Osteocyte (in vitro differentiated cells): Measurements from ENCODE around the gene PPP1R1B. TPM values are rescaled to one million over a fixed set of nuclear protein-coding genes. Genes with fewer than 3 reads are reported as not detected.

Experiments used
- DNase-seq: peaks from one replicate; pipeline ENCODE4 v3.0.0; 2021; ENCODE audit warnings: mixed read lengths; ENCODE audit not compliant: unreplicated experiment; ENCODE audit errors: extremely low spot score
- H3K27ac Mint-ChIP-seq: one replicate; pipeline ENCODE4 v1.8.0; 2021; ENCODE audit warnings: mild to moderate bottlenecking, mixed read lengths; ENCODE audit not compliant: unreplicated experiment
- H3K27me3 Mint-ChIP-seq: one replicate; pipeline ENCODE4 v1.8.0; 2021; ENCODE audit warnings: mixed read lengths; ENCODE audit not compliant: unreplicated experiment
- H3K36me3 Mint-ChIP-seq: one replicate; pipeline ENCODE4 v1.8.0; 2021; ENCODE audit warnings: mixed read lengths; ENCODE audit not compliant: unreplicated experiment
- H3K4me1 Mint-ChIP-seq: one replicate; pipeline ENCODE4 v1.8.0; 2021; ENCODE audit warnings: mixed read lengths; ENCODE audit not compliant: unreplicated experiment
- H3K4me3 Mint-ChIP-seq: one replicate; pipeline ENCODE4 v1.8.0; 2021; ENCODE audit warnings: mild to moderate bottlenecking, moderate library complexity, mixed read lengths; ENCODE audit not compliant: unreplicated experiment
- H3K9me3 Mint-ChIP-seq: one replicate; pipeline ENCODE4 v1.8.0; 2021; ENCODE audit warnings: mixed read lengths; ENCODE audit not compliant: unreplicated experiment
- total RNA-seq: library from RNA; stranded (reverse); gene quantifications from 2 replicates; pipeline ENCODE4 v1.2.1, GENCODE V29; 2021
- TF ChIP-seq, protein P1 (sequence below): fragments of 200-600 bp; sonication (generic); IDR thresholded peaks from 2 replicates; pipeline ENCODE4 v1.5.0; 2021; ENCODE audit warnings: antibody characterized with exemption, mild to moderate bottlenecking, moderate library complexity

Gene PPP1R1B
- total RNA-seq, 1 donor from 2014 or later = 4.5 TPM

DNA sequence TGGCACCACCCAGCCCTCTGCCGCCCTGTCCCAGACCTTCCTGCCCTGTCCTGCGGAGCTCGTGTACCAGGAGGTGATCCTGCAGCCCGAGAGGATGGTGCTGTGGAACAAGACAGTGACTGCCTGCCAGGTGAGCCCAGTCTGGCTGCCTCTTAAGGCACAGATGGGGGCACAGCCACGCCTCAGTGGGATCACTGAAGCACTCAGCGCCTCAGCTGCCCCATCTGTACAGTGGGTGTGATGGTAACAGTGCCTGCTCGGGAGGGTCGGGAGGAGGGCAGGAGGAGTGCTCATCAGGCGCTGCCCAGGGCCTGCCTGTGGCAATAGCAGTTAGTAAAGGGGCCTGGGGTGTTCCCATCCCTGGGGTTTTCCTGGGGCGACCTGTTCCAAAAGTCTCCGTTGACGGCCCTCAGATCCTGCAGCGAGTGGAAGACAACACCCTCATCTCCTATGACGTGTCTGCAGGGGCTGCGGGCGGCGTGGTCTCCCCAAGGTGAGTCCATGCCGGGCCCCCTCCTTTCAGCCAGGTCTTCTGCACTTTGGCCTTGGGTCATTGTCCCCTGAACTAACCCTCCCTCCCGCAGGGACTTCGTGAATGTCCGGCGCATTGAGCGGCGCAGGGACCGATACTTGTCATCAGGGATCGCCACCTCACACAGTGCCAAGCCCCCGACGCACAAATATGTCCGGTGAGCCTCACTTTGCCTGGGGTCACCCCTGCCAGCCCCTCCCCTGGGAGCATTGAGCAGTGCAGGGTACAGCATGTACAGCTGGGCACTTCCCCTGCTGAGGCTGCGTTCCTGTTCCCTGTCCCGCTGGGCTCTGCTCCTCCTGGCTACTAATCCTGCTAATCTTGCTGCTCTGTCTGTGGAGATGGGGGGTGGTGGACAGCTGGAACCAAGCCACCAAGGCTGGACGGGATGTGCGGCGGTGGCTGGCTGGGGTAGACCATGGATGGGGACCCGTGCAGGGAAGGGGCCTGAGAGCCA lies 33.9 kb downstream of the PPP1R1B start:
- Mint-ChIP-seq H3K4me1 (peaks cover 39% of the 10 kb centered on the region), H3K36me3 (peaks cover 7% of the 10 kb centered on the region), H3K27me3 (no peaks in the 10 kb centered on the region), H3K27ac (no peak overlapping the region), H3K4me3 (no peak overlapping the region), H3K9me3 (no peaks in the 10 kb centered on the region)
- TF ChIP-seq, protein P1, sequence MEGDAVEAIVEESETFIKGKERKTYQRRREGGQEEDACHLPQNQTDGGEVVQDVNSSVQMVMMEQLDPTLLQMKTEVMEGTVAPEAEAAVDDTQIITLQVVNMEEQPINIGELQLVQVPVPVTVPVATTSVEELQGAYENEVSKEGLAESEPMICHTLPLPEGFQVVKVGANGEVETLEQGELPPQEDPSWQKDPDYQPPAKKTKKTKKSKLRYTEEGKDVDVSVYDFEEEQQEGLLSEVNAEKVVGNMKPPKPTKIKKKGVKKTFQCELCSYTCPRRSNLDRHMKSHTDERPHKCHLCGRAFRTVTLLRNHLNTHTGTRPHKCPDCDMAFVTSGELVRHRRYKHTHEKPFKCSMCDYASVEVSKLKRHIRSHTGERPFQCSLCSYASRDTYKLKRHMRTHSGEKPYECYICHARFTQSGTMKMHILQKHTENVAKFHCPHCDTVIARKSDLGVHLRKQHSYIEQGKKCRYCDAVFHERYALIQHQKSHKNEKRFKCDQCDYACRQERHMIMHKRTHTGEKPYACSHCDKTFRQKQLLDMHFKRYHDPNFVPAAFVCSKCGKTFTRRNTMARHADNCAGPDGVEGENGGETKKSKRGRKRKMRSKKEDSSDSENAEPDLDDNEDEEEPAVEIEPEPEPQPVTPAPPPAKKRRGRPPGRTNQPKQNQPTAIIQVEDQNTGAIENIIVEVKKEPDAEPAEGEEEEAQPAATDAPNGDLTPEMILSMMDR = no peak
- DNase-seq = no peak

DNA sequence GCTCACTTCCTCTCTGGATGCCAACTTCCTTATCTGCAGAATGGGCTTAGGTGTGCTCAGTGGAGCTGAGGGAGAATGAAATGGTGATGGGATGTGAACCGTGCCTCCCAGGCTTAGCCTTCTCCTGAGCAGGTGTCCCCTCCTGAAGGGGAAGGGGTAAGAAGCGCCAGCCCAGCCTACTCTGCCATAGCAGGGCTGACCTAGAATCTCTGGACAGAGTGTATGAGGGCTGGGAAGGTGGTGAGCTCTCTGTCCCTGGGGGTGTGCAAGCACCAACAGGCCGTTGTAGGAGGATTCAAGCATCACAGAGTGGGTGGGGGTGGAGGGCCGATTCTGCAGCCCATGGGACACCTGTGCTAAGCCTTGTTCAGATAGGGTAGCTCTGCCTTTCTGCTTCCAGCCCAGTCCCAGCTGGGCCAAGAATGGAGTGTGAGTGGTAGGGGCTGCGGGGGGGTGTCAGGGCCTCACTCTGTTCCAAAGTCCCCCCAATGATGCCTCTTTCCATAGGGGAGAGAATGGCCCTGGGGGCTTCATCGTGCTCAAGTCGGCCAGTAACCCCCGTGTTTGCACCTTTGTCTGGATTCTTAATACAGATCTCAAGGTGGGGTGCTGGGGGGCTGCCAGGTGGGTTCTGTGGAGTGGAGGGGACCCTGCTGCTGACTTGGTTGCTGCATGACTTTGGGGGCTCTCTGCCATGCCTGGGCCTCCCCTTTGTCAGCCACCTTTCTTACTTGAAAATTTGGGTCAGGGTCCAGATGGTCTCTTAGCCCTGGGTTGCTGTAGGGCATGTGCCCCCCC lies 35.2 kb downstream of the PPP1R1B start:
- H3K9me3 Mint-ChIP-seq = no peaks in the 10 kb centered on the region
- no peaks in the 10 kb centered on the region for H3K27me3 Mint-ChIP-seq
- peaks cover 50% of the 10 kb centered on the region for H3K4me1 Mint-ChIP-seq
- peaks cover 7% of the 10 kb centered on the region for H3K36me3 Mint-ChIP-seq
- TF ChIP-seq, protein P1 = no peak
- no peak overlapping the region for H3K4me3 Mint-ChIP-seq
- no peak for DNase-seq
- H3K27ac Mint-ChIP-seq = no peak overlapping the region

DNA sequence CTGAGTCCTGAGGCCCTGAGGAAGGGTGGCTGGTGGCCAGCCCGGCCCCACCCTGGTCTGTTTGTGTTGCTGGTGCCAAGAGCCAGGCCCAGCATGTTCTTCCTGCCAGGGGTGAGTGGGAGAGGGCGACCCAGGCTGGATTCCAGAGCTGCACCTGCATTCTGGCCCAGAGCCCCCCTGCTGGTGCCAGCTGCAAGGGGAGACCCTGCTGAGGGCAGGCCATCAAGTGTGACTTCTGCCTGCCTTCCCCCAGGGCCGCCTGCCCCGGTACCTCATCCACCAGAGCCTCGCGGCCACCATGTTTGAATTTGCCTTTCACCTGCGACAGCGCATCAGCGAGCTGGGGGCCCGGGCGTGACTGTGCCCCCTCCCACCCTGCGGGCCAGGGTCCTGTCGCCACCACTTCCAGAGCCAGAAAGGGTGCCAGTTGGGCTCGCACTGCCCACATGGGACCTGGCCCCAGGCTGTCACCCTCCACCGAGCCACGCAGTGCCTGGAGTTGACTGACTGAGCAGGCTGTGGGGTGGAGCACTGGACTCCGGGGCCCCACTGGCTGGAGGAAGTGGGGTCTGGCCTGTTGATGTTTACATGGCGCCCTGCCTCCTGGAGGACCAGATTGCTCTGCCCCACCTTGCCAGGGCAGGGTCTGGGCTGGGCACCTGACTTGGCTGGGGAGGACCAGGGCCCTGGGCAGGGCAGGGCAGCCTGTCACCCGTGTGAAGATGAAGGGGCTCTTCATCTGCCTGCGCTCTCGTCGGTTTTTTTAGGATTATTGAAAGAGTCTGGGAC lies 36.0 kb downstream of the PPP1R1B start:
- Mint-ChIP-seq H3K4me1 (peaks cover 52% of the 10 kb centered on the region), H3K4me3 (no peak overlapping the region), H3K27ac (no peak overlapping the region), H3K9me3 (no peaks in the 10 kb centered on the region), H3K27me3 (no peaks in the 10 kb centered on the region), H3K36me3 (peaks cover 7% of the 10 kb centered on the region)
- DNase-seq = no peak
- TF ChIP-seq, protein P1 = no peak

DNA sequence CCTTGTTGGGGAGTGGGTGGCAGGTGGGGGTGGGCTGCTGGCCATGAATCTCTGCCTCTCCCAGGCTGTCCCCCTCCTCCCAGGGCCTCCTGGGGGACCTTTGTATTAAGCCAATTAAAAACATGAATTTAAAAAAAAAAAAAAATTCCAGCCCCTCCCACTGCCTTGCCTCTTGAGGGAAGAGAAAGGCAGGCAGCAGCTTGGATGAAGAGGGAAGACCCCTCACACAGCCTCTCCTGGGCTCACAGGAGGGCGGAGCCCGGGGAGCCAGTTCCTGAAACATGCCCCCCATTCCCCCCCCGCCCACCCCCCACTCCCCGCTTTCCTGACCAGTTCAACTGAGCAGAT lies 36.6 kb downstream of the PPP1R1B start:
- H3K9me3 Mint-ChIP-seq = no peaks in the 10 kb centered on the region
- peaks cover 7% of the 10 kb centered on the region for H3K36me3 Mint-ChIP-seq
- no peak overlapping the region for H3K4me3 Mint-ChIP-seq
- no peak for DNase-seq
- TF ChIP-seq, protein P1 = no peak
- H3K27me3 Mint-ChIP-seq = no peaks in the 10 kb centered on the region
- H3K27ac Mint-ChIP-seq = no peak overlapping the region
- peaks cover 54% of the 10 kb centered on the region for H3K4me1 Mint-ChIP-seq
